Measurements from ENCODE around the gene DUSP14.
A peak's percentile ranks its signal among the peaks of the same experiment; 100 is the strongest.

Gene DUSP14

GRCh38 chr17:37490022-37490587, 414 bp downstream of the DUSP14 start:
- H3K4me3 Mint-ChIP-seq: peak overlapping the region; percentile 93
- peak; percentile 76 for ATAC-seq (replicated peaks; ENCODE audit: extremely low read depth, poor library complexity, severe bottlenecking)

GRCh38 chr17:37490638-37491614, 1.2 kb downstream of the DUSP14 start:
- Mint-ChIP-seq H3K4me3 (peak overlapping the region; percentile 93), H3K27ac (ENCODE audit: low read depth) (peak overlapping the region; percentile 85), H3K27me3 (no peaks in the 10 kb centered on the region), H3K36me3 (ENCODE audit: insufficient read depth) (peaks cover 16% of the 10 kb centered on the region), H3K4me1 (peaks cover 14% of the 10 kb centered on the region), H3K9me3 (no peaks in the 10 kb centered on the region)
- ATAC-seq (replicated peaks; ENCODE audit: extremely low read depth, poor library complexity, severe bottlenecking) (no peak), DNase-seq (ENCODE audit: low spot score in 2 of 2) (no peak)

More at GRCh38 chr17:37490022-37490587, 414 bp downstream of the DUSP14 start:
- peak overlapping the region; percentile 85 for H3K27ac Mint-ChIP-seq (ENCODE audit: low read depth)
- no peaks in the 10 kb centered on the region for H3K27me3 Mint-ChIP-seq
- peaks cover 14% of the 10 kb centered on the region for H3K4me1 Mint-ChIP-seq
- H3K36me3 Mint-ChIP-seq (ENCODE audit: insufficient read depth): peaks cover 16% of the 10 kb centered on the region
- peak; percentile 55 to 66 for DNase-seq (ENCODE audit: low spot score in 2 of 2)
- no peaks in the 10 kb centered on the region for H3K9me3 Mint-ChIP-seq

DNA sequence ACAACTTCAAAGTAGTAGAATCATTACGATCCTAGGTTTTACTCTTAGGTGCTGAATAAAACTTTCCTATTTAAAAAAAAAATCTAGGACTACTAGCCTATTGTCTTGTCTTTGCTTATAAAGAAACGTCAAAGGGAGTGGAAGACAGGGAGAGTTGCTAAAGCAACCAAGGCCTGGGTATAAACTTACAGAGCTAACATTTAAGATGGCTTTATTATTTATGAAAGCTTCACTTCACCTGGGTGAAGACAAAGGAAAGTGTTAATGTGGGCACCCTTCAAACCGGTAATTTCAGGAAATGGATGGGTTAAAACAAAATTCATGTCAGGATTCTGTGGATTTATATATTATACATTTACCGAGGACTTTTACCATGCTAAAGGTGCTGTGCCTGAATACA, 2.5 kb downstream of the DUSP14 start:
- DNase-seq (ENCODE audit: low spot score in 2 of 2) (no peak), ATAC-seq (replicated peaks; ENCODE audit: extremely low read depth, poor library complexity, severe bottlenecking) (no peak)
- Mint-ChIP-seq H3K27ac (ENCODE audit: low read depth) (no peak overlapping the region), H3K27me3 (no peaks in the 10 kb centered on the region), H3K9me3 (no peaks in the 10 kb centered on the region), H3K4me3 (no peak overlapping the region), H3K4me1 (peaks cover 14% of the 10 kb centered on the region), H3K36me3 (ENCODE audit: insufficient read depth) (peaks cover 16% of the 10 kb centered on the region)

DNA sequence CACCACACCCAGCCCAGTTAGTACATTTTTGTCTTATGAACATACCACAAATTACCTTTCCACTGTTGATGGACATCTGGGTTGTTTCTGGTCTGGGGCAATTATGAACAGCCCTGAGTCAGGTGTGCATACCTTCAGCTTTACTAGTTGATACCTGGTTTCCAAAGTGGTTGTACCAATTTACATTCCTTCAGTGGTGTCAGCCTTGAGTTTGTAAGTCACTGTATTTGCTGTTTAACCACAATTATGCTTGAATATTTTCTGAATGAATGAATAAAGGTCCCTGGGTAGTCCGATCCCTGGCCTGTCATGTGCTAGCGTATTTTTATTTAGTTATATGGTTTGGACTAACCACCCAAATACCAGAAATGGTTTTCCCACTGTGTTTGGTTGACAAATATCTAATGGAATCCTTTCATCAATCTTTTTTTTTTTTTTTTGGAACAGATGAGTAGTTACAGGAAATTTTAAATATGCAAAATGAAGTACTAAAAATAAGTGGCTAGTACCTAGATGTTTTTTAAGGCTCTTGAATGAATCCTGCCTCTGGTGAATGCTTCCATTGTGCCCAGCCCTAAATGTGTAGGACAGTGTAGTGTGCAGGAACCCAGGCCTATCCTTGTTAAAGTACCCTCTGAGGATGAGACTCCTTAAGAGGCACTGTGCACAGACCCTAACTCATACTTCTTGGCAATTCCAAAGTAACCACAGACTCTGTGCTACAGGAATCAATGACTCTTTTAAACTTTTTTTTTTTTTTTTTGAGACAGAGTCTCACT, 3.7 kb downstream of the DUSP14 start:
- H3K4me3 Mint-ChIP-seq: no peak overlapping the region
- DNase-seq (ENCODE audit: low spot score in 2 of 2) (no peak), ATAC-seq (replicated peaks; ENCODE audit: extremely low read depth, poor library complexity, severe bottlenecking) (no peak)
- peaks cover 16% of the 10 kb centered on the region for H3K36me3 Mint-ChIP-seq (ENCODE audit: insufficient read depth)
- H3K9me3 Mint-ChIP-seq: no peaks in the 10 kb centered on the region
- no peak overlapping the region for H3K27ac Mint-ChIP-seq (ENCODE audit: low read depth)
- H3K4me1 Mint-ChIP-seq: peaks cover 14% of the 10 kb centered on the region
- H3K27me3 Mint-ChIP-seq: no peaks in the 10 kb centered on the region

DNA sequence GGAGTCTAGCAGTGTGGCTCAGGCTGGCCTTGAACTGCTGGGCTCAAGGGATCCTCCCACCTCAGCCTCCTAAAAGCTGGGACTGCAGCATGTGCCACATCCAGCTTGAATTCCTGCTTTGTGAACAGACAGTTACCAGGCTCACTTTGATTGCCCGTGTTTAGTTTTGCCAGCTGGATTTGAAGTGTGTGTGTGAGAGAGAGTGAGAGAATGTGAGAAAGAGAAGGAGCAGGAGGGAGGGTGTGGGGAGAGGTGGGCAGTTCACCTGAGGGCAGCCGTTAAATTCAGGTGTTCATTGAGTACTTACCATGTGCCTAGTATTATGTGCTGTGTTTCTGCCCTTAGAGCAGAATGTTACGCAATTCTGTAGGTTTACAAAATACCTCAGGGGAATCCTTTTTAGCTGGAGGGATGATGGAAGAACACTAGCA, 4.7 kb downstream of the DUSP14 start:
- ATAC-seq (replicated peaks; ENCODE audit: extremely low read depth, poor library complexity, severe bottlenecking) (no peak), DNase-seq (ENCODE audit: low spot score in 2 of 2) (no peak)
- H3K4me1 Mint-ChIP-seq: peaks cover 14% of the 10 kb centered on the region
- H3K4me3 Mint-ChIP-seq: no peak overlapping the region
- no peak overlapping the region for H3K27ac Mint-ChIP-seq (ENCODE audit: low read depth)
- H3K36me3 Mint-ChIP-seq (ENCODE audit: insufficient read depth): peaks cover 11% of the 10 kb centered on the region
- H3K9me3 Mint-ChIP-seq: no peaks in the 10 kb centered on the region
- H3K27me3 Mint-ChIP-seq: no peaks in the 10 kb centered on the region

DNA sequence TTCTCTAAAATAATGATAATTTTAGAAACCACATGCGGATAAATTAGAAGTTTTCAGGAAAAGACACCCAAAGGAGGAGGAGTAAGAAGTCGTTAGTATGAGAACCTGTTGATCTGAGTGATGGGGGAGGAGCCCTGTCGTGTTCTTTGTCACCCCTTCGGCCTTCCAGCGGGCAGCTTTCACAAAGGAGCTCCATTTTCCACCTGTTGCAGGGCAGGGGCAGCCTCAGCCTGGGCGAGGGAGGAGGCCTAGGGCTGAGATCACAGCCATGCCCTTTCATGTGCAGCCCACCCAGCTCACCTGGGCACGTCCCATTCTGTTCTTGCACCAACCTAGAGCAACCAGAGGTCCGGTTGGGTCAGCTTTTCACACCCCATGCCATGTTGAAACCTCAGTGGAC, 5.3 kb downstream of the DUSP14 start:
- peaks cover 10% of the 10 kb centered on the region for H3K36me3 Mint-ChIP-seq (ENCODE audit: insufficient read depth)

DNA sequence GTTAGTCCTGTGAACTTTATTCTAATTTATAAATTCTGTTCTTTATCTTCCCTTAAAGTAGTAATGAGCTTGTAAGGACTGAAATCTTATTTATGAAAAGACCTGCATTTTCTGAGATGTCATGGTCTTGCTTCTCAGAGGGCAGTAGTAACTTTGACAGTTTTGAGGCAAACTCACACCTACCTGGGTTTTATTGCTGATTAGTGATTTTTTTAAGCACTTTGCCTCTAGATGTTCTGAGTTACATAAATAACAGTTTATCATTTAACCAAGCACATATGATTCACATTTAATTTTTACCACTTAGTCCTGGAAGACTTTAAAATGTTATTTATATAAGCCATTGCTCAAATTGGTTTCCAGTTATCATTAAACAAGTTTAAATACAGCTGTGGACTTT, 10.7 kb downstream of the DUSP14 start:
- no peaks in the 10 kb centered on the region for H3K36me3 Mint-ChIP-seq (ENCODE audit: insufficient read depth)
- no peaks in the 10 kb centered on the region for H3K4me1 Mint-ChIP-seq
- no peak overlapping the region for H3K27ac Mint-ChIP-seq (ENCODE audit: low read depth)
- no peak overlapping the region for H3K4me3 Mint-ChIP-seq
- no peaks in the 10 kb centered on the region for H3K9me3 Mint-ChIP-seq
- DNase-seq (ENCODE audit: low spot score in 2 of 2): no peak
- H3K27me3 Mint-ChIP-seq: no peaks in the 10 kb centered on the region
- ATAC-seq (replicated peaks; ENCODE audit: extremely low read depth, poor library complexity, severe bottlenecking): no peak

More for the DNA sequence above, 5.3 kb downstream of the DUSP14 start:
- ATAC-seq (replicated peaks; ENCODE audit: extremely low read depth, poor library complexity, severe bottlenecking) (no peak), DNase-seq (ENCODE audit: low spot score in 2 of 2) (no peak)
- no peak overlapping the region for H3K27ac Mint-ChIP-seq (ENCODE audit: low read depth)
- peaks cover 14% of the 10 kb centered on the region for H3K4me1 Mint-ChIP-seq
- H3K27me3 Mint-ChIP-seq: no peaks in the 10 kb centered on the region
- H3K4me3 Mint-ChIP-seq: no peak overlapping the region
- no peaks in the 10 kb centered on the region for H3K9me3 Mint-ChIP-seq

DNA sequence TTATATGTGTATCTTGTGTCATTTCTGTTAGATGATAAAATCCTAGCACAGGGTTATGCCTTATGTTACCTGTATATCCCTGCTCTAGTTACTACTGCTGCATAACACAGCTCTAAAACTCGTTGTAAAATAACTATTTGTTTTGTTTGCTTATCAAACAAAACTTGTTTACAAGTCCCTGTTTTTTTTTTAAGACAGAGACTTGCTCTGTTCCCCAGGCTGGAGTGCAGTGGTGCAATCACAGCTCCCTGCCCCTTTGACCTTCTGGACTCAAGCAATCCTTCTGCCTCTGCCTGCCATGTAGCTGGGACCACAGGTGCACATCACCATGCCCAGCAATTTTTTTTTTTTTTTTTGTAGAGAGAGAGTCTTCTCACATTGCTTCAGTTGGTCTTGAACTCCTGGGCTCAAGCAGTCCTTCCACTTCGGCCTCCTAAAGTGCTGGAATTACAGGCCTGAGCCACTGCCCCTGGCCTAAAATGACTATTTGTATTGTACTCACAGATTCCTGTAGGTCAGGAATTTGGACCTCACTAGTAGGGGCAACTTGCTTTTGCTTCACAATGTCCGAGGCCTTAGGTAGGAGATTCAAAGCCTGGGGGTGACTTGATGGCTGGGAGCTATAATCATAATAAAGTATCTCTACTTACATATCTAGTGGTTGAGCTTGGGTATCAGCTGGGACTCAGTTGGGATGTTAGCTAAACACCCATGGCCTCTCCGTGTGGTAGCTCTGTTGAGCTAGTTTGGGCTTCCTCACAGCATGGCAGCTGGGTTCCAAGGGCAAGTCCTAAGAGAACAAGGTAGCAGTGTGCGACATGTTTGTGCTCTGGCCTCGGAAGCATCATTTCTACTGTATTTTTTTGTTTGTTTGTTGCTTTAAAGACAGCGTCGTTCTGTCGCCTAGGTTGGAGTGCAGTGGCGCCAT, 12.6 kb downstream of the DUSP14 start:
- no peak overlapping the region for H3K27ac Mint-ChIP-seq (ENCODE audit: low read depth)
- no peaks in the 10 kb centered on the region for H3K27me3 Mint-ChIP-seq
- no peak overlapping the region for H3K4me3 Mint-ChIP-seq
- H3K9me3 Mint-ChIP-seq: no peaks in the 10 kb centered on the region
- no peaks in the 10 kb centered on the region for H3K36me3 Mint-ChIP-seq (ENCODE audit: insufficient read depth)
- ATAC-seq (replicated peaks; ENCODE audit: extremely low read depth, poor library complexity, severe bottlenecking) (no peak), DNase-seq (ENCODE audit: low spot score in 2 of 2) (no peak)
- peaks cover 7% of the 10 kb centered on the region for H3K4me1 Mint-ChIP-seq

DNA sequence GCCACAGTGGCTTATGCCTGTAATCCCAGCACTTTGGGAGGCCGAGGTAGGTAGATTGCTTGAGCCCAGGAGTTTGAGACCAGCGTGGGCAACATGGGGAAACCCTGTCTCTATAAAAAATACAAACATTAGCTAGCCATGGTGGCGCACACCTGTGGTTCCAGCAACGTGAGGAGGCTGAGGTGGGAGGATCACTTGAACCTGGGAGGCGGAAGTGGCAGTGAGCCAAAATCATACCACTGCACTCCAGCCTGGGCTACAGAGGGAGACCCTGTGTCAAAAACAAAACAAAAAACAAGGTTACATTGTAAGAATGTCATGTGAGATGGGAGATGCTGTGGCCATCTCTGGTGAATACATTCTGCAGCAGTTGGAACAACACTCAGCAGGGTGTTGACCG, 13.5 kb downstream of the DUSP14 start:
- H3K9me3 Mint-ChIP-seq: no peaks in the 10 kb centered on the region
- no peaks in the 10 kb centered on the region for H3K36me3 Mint-ChIP-seq (ENCODE audit: insufficient read depth)
- DNase-seq (ENCODE audit: low spot score in 2 of 2) (no peak), ATAC-seq (replicated peaks; ENCODE audit: extremely low read depth, poor library complexity, severe bottlenecking) (no peak)
- H3K4me3 Mint-ChIP-seq: no peak overlapping the region
- no peaks in the 10 kb centered on the region for H3K27me3 Mint-ChIP-seq
- no peak overlapping the region for H3K27ac Mint-ChIP-seq (ENCODE audit: low read depth)
- H3K4me1 Mint-ChIP-seq: peaks cover 7% of the 10 kb centered on the region

GRCh38 chr17:37505333-37505732, 15.6 kb downstream of the DUSP14 start:
- Mint-ChIP-seq H3K27me3 (no peaks in the 10 kb centered on the region), H3K4me1 (peaks cover 7% of the 10 kb centered on the region), H3K27ac (ENCODE audit: low read depth) (no peak overlapping the region), H3K9me3 (no peaks in the 10 kb centered on the region), H3K36me3 (ENCODE audit: insufficient read depth) (peaks cover 3% of the 10 kb centered on the region), H3K4me3 (no peak overlapping the region)
- DNase-seq (ENCODE audit: low spot score in 2 of 2): no peak
- ATAC-seq (replicated peaks; ENCODE audit: extremely low read depth, poor library complexity, severe bottlenecking): no peak

DNA sequence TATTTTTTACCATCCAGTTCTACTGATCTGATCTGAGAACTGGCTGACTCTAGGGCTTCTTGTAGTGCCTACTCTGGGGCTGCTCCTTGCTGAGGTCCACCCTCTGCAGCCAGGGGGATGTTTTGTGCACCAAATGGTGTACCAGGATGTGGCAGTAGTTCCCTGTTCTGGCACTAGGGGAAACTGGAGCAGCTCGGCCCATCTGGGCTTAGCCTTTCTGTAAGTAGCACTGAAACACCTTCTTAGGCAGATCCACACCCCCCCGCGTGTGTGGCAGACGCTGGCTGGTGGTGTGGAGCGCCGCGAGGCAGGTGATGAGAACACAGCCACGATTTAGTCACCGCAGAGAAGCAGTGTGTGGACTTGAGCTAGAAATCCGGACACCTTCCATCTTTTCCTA, 17.0 kb downstream of the DUSP14 start:
- DNase-seq (ENCODE audit: low spot score in 2 of 2): no peak
- Mint-ChIP-seq H3K36me3 (ENCODE audit: insufficient read depth) (peaks cover 3% of the 10 kb centered on the region), H3K4me3 (no peak overlapping the region), H3K27me3 (no peaks in the 10 kb centered on the region), H3K27ac (ENCODE audit: low read depth) (no peak overlapping the region), H3K9me3 (no peaks in the 10 kb centered on the region), H3K4me1 (peaks cover 7% of the 10 kb centered on the region)
- ATAC-seq (replicated peaks; ENCODE audit: extremely low read depth, poor library complexity, severe bottlenecking): peak; percentile 43

- H3K36me3 Mint-ChIP-seq (ENCODE audit: insufficient read depth): peaks cover 5% of the 10 kb centered on the region
These were observed 17.4 kb downstream of the DUSP14 start for GRCh38 chr17:37507111-37507510.

More at GRCh38 chr17:37507111-37507510, 17.4 kb downstream of the DUSP14 start:
- no peak for DNase-seq (ENCODE audit: low spot score in 2 of 2)
- peaks cover 7% of the 10 kb centered on the region for H3K4me1 Mint-ChIP-seq
- no peaks in the 10 kb centered on the region for H3K27me3 Mint-ChIP-seq
- no peak overlapping the region for H3K27ac Mint-ChIP-seq (ENCODE audit: low read depth)
- H3K9me3 Mint-ChIP-seq: no peaks in the 10 kb centered on the region
- no peak for ATAC-seq (replicated peaks; ENCODE audit: extremely low read depth, poor library complexity, severe bottlenecking)
- no peak overlapping the region for H3K4me3 Mint-ChIP-seq
